ENCODE measurements around the gene LGR4.

The LGR4 gene

DNA sequence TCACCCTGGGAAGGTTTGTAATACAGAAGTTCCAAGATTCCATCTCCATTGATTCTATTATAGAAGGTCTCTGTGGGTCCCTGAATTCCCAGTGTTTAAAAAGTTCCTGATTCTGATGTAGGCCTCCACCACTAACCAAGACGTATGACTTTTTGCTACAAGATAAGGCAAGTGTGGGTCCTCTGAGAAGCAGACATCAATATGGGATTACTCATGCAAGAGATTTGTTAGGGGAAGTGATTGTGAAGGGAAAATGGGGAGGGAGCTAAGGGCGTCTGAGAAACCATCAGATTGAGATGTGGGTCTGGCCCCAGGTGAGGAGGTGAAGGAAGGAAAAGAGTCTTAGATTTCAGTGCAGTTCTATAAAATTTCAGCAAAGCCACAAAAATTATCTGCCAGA lies 10.2 kb upstream of the LGR4 start:
- DNase-seq: no peak

DNA sequence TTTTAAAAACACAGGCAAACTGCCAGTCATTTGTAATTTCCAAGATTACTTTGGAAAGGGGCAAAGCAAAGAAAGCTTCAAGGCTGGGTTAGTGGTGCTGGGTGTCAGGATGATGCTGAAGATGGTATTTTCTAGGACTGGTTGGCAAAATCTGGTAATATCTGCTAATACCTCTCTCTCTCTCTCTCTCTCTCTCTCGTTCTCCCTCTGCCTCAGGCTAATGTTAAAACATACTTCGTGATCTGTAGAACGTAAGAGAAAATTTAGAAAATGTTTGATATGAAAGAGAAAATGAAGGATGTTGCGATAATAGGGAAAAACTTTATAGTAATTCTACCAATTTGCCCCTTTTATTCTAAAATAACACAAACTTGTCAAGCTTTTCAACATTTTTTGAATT lies 9.4 kb upstream of the LGR4 start:
- no peak for DNase-seq

DNA sequence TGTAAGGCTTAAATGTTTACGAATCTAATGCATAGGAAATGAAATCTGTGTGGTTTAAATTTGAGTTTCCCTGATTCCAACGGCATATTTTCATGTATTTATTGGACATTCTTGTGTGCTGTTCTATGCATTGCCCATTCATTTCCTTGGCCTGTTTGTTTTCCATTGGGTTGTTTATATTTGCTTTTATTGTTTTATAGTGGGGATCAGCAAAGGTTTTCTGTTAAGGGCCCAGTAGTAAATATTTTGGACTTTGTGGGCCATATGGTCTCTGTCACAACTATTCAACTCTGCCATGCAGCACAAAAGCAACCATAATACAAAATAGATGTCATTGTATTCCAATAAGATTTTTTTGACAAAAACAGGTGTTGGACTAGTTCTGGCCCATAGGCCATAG lies 5.2 kb upstream of the LGR4 start:
- DNase-seq: no peak

DNA sequence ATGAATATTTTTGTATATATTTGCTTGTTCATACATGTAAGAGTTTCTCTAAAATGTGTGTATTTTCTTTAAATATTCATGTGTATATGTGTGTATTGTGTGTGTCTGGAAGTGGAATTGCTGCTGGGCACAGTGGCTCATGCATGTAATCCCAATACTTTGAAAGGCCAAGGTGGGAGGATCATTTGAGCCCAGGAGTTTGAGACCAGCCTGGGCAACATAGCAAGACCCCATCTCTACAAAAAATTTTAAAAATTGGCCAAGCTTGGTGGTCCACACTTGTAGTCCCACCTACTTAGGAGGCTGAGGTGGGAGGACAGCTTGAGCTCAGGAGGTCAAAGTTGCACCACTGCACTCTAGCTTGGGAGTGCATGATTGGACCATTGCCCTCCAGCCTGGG lies 4.7 kb upstream of the LGR4 start:
- DNase-seq: no peak

DNA sequence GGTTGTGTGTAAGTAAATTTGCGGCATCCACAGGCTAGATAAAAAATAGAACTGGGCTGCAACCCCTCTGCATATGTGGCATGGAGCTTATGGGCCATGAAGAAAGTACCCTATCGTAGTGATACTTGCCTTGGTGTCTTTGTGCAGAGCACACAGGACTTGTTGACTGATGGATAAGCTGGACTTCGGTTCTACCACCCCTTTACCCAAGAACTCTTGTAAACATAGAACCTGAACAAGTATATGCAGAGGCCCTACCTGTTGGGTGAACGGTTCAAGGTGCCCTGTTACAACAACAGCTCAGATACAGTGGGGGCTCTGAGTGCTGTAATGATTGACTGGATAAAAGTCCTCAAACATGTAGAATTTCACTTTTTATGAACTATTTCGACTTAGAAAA lies 3.0 kb upstream of the LGR4 start:
- no peak for DNase-seq

DNA sequence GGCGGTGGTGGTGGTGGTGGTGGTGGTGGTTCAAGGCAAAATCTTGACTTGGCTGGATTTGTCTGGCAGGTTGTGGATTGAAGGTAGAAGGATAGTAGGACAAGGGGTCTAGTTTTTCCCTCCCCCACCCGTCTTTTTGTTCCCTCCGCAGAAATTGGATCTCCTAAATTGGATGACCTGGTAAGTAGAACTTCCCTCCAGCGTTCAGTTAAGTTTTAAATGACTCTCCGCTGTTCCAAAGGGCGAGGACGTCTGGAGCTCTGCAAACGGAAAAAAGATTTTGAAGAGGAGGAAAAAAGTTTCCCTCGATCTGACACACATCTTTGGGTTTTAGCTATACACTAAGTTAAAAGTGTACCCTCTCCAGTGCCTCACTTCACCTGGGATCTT lies 422 bp upstream of the LGR4 start:
- no peak for DNase-seq

DNA sequence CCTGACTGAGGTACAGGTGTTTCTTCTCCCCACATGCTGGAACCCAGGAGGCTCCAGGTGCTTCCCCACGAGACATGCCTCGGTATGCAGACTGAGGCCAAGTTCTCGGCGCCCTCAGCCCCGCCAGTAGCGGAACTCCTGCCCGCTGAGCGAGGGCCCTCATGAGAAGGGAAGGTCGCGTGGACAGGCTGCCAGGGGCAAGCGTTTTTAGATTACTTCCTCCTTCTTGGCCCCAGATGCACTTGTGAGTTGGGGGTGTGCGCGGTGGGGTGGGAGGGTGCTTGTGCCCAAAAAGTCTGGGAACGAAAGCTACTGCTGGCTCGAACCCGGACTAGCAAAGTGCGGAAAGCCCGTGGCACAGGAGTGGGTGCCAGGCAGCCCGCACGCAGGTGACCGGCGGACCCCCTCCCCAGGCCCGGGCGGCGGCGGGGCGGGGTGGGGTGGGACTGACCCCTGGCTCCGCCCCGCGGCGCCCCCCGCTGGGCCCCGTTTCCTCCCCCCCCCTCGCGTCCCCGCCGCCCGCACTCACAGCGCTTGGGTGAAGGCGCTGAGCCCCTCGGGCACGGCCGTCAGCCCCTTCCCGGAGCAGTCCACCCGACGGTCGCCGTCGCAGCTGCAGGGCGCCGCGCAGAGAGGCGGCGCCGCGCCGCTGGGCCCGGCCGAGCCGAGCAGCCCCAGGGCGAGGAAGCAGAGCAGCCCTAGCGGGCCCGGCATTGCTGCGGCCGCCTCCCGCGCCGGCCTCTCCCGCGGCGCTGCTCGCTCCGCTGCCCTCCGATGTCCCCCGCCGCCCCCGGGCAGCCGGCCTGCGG lies 797 bp downstream of the LGR4 start:
- no peak for DNase-seq

DNA sequence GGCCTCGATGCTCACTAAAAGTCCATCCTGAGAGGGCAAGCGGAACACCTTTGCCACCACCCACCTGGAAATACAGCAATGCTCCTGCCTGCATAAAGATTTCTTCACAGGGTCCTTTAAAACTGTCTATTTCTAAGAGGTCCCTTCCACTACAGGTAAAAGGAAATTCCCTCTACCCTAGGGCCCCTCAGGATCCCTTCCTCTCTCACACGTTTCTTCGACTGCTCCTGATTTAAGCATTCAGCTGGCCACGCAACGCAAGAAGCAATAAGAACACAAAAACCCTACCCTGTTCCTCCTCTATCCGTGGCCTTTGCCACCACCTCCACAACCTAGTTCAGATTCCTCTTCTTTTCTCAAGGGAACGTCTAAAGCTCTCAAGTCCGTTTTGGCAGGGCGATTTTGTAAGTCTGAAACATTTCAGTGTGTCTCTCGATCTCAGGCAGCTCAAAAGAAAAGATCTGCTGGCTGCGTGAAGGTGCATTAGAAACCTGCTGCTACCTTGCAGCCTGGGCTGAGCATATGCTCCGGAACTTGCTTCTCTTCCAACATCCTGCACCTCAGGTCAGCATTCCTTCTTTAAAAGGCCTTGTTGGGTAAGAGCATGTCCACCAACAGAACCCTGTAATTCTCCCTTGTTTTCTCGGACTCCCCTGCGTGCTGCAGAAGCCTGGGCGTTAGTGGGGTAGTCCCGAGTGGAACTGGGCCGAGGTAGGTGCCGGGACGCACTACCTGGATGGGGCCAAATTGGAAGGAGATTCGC lies 1.6 kb downstream of the LGR4 start:
- no peak for DNase-seq

DNA sequence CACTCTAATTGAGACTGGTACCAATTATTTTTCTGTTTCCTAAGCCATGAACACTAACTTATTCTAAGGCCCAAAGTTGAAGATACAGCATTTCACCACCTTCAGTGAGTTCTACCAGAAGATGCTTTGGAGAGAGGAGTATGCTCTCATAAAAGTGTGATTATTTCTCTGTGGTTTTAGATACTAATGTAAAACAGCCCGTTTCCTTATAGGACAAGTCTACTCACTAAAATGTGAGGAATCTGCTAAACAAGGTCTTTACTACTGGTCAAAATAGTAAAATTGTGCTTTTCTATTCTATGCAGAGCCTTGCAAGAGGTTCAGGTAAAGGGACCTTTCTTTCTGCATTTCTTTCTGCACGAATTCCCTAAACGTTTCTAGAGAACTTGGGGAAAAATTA lies 2.4 kb downstream of the LGR4 start:
- no peak for DNase-seq

DNA sequence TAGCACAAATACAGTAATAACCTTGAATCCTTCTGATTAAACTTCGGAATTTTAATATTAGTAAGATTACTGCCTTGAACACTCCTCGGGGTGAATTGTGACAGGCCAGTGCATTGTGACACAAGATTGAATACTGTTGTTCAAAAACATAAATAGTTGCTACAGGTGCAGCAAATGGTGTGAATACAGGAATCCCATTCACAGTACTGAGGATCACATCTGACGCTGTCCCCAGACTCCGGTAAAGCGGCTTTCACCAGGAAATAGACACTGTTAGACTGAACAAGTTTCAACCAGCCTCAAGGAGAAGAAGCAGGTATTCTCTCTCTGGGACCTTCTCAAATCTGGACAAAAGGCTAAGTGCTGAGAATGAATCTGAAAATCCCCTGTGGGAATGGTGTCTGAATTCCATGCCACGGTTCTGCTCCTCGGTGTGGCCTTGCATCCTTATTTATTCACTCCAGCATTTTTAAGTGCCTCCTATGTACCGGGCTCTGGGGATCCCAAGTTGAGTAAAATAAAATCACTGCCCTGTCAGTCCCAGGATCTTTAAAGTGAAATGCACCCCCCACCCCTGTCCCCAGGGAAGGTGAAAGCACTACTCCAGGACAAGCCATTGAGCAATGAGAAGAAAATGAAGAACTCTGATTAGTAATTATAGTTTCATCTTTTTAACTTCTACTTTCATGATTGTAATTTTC lies 3.4 kb downstream of the LGR4 start:
- no peak for DNase-seq

DNA sequence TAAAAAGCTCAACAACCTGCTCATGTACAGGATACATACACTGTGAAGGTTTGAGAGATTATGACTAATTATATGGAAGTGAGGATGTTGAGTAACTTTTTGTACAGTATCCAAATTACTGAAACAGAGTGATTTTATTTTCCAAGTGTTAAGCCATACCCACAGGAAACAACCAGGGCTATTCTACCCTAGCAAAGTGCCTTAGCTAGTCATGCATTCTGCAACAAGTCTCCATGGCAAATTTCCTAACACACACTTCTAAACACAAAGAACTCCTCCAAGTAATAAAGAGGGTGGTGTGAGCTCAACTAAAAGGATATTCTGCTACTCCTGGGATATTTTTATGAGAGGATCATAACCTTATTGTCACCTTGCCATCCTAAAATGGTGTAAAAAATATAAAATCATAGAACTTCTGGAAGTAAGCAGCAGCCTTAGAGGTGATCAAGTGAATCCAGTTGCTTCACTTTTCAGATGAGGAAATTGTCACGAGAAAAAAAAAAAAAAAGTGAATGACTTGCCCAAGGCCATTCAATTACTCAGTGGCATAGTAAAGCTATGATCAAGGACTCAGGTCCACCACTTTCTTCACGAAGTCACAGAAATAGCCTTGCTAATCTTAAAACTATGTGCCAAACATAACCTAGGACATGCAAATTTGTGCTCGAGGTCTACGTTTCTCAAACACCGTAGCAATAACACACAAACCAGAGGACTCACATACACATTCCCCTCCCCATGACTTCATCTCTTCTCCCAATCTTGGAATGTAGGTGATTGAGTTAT lies 4.2 kb downstream of the LGR4 start:
- no peak for DNase-seq

DNA sequence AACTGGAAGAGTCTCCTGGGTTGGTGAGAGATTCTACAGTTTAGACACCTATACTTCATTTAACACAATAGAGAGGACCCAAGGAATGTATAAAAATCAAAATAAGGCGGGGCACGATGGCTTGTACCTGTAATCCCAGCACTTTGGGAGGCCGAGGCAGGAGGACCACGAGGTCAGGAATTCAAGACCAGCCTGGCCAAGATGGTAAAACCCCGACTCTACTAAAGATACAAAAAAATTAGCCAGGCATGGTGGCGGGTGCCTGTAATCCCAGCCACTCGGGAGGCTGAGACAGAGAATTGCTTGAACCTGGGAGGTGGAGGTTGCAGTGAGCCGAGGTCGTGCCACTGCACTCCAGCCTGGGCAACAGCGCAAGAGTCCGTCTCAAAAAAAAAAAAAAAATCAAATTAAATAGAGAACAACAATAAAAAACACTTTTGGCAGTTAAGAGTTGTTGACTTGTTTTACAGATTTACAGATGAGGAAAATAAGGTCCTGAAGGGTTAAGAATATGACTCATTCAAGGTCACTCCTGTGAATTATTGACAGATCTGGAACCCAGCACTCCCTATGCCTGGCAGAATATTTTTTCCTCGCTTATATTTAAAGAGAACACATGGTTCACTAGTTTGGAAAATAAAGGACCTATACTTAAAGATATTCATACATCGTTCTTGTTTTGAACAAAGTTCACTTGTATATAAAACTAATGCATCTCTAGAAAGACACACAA lies 5.2 kb downstream of the LGR4 start:
- DNase-seq: no peak

DNA sequence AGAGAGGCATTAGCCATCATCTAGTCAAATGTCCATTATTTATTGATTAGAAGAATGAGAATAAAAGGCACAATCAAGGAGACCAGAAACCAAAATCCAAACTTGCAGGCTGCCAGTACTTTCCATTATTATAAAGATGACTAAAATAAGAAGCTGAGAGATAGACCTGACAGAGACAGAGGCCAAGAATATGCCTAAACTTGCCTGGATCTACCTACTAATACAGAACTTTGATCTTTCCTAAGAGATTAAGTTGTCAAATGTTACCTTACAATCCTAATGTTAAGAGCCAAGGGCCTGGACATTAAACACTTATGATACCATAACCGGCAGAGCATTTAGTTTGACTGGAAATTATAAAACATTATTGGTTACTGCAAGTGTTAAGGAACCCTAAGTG lies 6.2 kb downstream of the LGR4 start:
- no peak for DNase-seq

DNA sequence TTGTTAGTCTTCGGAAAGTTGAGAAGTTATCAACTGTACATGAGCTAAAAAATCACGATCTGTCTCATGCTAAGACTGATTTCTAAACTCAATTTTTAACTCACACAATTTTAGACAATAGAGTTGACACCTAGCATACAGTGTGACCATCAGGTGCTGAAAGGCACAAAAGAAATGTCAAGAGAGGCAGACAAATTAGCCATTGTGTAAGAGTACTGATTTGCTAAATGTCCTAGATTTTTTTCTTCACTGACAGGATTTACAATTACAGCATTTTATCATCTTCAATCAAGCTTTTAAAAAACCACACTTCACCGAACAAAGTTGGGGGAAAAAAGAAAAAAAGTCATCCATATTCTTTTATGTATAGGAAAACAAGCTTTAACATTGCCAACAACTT lies 7.0 kb downstream of the LGR4 start:
- DNase-seq: no peak

DNA sequence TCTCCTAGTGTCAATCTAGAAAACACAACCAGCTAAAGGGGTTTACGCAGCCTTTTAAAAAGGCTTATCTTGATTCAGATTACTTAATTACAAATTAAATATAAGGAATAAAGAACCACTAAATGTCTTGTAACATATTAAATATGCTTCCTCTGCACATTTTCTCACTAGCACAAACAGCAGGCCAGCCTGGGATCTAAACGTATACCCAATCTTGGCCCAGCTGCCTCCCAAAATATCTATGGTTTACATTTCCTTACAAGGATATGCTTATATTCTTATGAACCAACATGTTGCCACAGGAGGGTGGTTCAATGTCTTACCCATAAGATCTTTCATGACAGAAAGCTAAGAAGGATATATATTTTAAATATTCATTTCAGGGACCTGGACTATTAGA lies 7.7 kb downstream of the LGR4 start:
- DNase-seq: no peak

DNA sequence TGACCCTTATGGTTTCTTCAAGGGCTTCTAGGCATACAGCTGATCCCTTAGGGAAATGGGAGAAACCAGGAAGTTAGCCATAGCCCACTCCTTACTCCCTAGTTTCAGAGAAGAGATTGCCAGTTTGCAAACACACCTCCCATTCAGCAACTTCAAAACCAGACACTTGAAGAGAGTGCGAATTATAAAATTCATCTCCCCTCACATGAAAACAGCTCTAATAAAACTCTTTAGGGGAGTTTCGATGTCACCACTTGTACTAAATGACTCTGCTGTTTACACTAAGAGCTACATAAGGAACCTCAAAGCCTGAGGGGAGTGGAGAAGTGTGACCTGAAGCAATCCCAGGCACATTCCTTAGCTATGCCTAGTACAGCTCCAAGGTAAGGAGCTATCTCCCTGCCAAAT lies 8.3 kb downstream of the LGR4 start:
- DNase-seq: no peak

DNA sequence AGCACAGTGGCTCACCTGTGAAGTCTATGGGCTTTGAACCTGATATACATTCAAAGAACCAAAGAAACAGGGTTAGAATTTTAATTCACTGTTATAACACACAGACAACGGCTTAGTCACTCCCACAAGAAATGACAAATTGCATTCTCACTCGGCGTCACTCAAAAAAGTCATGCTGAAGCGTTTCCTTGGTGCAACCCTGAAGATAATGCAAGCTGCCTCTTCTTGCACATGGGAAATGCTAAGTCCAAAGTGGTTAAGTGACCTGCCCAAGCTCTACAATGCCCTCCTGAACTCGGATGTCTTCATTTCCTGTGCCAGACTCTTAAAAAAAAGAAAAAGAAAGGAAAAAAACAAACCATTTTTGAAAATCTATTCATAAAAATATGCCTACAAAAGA lies 10.0 kb downstream of the LGR4 start:
- DNase-seq: no peak

DNA sequence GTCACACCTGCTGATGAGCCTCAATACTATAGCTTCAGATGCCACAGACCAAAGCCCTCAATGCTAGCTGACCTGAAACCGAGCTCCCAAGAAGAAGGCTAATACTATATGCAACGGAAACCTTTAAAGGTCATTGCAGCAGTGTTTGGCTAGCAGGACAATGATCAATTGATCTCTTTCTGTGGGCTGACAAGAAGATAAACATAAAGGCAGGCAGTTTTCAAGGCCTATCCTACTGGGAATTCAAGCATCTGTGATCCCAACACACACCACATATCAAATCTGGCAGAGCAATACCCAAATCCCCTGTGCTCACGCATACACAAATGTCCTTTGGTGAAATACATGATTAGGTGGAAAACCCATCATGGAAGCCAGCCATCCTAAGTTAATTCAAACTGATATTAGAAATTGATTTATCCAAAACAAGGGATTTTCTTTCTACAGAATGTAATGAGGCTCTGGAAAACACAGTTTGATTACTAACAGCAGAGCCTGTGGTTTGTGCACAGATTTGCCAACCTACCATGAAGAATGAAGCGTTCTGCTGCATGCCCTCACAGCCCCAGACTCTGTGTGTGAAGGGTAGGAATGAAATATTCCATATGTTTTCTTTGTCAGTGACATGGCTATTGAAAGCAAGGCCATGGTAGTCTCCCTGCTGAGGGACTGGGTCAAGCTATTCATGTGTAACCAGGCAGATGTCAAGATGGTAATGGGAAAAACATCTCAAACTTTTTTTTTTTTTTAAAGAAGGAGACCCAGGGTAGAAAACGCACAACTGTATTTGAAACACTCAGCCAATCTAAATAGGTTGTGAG lies 12.2 kb downstream of the LGR4 start:
- no peak for DNase-seq

DNA sequence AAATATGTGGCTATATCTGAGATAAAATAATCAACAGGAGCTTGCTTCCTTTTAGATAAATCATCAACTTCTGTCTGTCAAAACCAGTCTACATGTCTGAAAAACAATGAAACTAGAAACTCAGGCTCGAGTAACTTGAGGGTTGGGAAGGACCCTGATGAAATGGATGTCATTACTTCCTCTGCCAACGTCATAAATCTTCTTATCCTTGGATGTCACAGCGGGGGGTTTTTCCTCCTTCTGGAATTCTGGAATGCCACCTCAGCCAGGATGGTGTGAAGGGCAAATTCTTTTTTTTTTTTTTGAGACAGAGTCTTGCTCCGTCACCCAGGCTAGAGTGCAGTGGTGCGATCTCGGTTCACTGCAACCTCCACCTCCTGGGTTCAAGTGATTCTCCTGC lies 13.4 kb downstream of the LGR4 start:
- no peak for DNase-seq

DNA sequence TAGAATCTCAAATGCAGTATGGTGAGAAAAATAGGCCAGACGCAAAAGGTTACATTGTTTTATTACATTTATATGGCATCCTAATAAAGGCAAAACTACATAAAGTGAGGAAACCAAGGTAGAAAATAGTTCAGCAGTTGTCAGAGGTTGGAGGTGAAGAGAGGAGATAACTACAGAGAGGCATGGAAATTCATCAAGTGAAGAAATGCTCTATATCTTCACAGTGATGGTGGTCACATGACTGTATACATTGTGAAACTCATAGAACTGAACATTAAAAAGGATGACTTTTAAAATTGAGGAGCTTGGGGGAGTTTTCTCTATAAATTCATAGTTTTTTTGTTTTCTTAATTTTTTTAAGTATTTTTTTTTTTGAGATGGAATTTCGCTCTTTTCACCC lies 14.4 kb downstream of the LGR4 start:
- no peak for DNase-seq

DNA sequence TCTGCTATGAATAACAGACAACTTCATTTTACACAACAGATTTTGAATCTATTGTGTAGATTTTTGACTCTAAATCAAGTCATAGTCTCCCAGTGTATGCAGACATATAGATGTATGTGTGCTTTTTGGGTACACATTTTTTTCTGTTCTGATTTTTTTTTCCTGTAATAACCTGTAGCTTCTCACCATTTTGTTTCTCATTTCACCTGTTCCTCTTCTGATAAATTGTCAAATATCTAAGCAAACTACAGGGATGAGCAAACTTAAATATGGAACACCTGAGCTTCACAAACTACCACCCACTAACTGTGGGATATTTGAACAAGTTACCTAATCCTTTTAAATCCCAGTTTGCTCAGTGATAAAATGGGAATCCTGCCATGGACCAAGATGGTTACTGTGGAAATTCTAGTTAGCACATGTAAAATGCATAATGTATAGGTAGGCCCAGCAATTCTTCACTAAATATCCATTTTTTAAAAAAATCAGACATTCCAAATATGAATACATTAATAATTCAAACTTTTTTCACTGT lies 15.7 kb downstream of the LGR4 start:
- DNase-seq: no peak
